GM12891 (cell line): ENCODE measurements around the gene PITPNM1.

Experiments
- POLR2A ChIP-seq: IDR thresholded peaks from 2 replicates; pipeline ENCODE4 v1.6.1; 2011; ENCODE audit warnings: low read depth, low read length, control low read depth
- SPI1 ChIP-seq: IDR thresholded peaks from 2 replicates; pipeline ENCODE4 v1.6.1; 2011; ENCODE audit warnings: low read depth, low read length, control low read depth

DNA sequence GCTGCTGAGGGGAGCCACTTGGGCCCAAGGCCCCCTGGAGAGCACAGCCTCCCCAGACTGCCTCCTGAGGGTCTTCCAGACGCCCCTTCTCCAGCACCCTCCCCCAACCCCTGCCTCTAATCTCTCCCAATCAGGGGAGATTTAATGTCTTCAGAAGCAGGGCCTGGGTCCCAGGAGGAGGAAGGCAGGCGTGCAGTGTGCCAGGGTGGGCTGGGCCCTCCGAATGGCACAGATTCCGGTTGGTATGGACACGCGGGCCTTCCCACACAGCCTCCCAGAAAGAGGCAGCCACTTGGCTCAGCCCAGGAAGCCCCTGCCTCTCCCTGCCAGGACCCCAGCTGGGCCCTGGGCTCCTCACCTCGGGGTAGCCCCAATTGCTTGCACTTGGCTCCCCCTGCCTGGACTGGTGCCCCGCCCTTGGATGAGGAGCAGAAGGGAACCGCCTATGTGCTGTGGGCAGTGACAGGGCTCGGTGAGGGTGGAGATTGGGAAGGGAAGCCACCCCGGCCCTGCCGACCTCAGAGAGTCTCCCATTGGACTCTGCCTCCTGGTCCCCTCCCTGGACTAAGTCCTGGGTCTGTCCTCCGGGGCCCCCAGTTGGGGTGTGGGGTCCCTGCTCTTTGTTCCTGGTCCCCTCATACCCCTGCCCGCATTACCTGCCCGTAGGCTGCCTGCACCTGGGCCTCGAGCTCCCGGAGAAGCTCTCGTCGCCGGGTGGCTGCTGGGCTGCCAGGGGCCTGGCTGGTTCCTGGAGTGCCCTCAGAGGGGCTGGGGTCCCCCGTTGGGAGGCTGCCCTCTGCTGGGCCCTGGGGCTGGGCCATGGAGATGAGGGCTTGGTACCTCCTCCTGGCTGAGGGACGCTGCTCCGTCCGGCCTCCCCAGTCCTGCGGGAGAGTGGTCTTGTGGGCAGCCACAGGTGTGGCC, 18.7 kb upstream of the PITPNM1 start:
- no peak for TF ChIP-seq POLR2A
- TF ChIP-seq SPI1, result no peak
